GM21723 (cell line): ENCODE measurements around the gene MAP3K20.
"Not testable (repeated sequence)": the region's sequence is repeated elsewhere in the genome, so short reads cannot be mapped to it uniquely, and the experiment has no call there.

Source experiments
- ATAC-seq: cut with Tn5 transposase; IDR thresholded peaks from one replicate; pipeline ENCODE4 v1.9.1; 2021; ENCODE audit warnings: mild to moderate bottlenecking, moderate library complexity; ENCODE audit not compliant: unreplicated experiment

Gene MAP3K20

DNA sequence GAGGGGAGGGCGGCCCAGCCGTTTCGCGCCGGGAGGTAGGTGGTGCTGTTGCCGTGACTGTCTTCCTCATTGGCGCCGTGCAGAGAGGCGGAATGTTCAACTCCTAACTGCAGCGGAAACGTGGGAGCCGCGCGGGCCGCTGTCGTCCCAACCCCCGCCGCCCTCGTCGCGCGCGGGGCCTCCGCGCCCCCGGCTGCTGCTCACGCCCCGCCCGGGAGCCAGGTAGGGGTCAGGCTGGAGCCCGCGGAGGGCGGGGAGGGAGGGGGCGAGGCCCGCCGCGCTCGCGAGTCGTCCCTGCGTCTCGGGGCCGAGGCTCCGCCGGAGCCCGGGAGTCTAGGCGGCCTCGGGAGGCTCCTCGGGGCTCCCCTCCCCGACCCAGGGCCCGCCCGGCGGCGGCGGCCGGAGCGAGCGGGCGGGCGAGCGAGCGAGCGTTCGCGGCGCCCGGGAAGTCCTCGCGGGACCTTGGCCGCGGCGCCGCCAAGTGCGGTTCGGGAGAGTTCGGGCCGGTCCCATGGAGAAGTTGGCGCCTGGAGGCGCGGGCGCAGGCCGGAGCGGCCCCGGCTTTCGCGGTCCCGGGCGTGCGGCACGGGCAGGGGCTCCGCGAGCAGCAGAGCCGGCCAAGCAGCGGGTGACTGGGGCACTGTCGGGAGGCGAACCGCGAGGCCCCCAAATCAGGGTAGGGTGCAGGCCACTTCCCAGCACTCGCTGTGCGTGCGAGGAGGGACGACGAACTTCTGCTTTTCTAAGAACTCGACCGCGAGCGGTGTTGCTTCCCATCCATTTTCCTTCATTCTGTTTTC is at the start of gene MAP3K20:
Gene MAP3K20, plus strand, starts transcription at position 66 of the 800 bp plus-strand sequence. CDS start 15,186 bp downstream, outside the sequence.
- ATAC-seq = peak; percentile 74

DNA sequence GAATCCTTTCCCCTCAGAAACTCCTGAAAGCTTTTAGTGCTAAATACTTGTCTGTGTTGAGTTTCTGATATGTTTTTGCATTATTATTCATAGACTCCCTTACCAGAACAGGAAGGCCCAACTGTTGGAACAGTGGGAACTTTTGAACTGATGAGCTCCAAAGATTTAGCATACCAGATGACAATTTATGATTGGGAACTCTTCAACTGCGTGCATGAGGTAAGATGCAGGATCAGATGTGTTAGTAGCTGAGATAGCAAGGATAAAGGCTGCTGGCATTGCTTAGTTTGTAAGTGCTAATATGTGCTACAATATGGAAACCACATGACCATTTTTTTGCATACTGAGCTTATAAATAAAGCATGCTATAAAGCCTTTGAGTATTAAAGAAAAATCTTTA is 49.2 kb upstream of the MAP3K20 start:
- ATAC-seq = no peak

DNA sequence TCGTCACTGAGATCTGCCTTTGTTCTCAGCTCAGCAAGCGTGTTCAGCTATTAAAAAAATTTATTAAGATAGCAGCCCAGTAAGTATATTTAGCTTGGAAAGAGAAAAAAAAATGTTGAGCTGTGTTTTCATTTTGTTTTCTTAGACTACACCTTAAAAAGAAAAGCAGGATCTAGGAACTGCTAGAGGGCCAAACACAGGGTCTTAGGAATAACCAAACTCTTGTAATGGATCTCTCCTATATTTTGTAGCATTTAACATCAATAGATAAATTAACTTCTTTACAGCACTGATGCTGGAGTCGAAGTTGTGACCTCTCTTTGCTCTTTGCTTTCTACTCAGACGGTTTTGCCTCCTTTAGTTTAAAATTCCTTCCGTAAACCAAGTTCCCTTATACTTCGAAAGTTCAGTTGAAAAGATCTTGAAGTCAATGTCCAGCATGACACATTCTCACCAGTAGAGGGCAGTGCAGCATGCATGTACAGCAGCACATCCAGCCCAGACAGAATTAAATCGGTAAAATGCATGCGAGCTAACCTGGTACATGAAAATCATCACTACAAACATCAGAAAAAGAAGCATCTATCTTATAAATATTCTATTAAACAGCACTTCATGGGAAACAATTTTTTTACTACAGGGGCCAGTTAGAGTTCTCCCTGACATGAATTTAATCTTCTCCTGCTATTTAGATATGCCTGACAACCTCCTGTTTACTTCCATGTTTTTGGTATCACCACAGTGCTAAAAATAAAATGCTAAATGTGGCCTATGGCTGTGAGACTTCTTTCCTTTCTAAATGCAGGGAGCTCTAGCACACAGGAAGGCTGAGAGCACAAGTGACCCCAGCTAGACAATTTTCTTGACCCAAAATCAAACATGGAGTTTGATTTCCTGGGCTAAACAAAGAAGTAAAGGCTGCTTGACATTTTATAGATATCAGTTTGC is 48.2 kb upstream of the MAP3K20 start:
- ATAC-seq = peak; percentile 62

DNA sequence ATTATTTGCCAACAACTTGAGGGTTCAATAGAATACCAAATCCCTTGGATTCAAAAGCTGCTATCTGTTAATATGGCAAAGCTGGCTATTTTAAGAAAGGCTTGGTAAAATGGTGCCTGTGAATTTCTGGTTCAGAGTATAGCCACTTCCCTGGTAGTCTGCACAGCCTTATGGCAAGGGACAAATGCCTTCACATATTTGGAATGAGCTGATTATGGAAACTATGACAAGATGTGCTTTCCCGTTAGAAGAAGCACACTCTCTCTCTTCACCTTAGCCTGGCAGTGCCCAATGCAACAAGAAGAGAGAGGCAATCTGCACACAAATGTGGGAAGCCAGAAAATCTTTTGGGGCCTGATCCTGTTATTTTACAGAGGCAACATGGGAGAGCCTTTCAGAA is 47.5 kb upstream of the MAP3K20 start:
- ATAC-seq = no peak

DNA sequence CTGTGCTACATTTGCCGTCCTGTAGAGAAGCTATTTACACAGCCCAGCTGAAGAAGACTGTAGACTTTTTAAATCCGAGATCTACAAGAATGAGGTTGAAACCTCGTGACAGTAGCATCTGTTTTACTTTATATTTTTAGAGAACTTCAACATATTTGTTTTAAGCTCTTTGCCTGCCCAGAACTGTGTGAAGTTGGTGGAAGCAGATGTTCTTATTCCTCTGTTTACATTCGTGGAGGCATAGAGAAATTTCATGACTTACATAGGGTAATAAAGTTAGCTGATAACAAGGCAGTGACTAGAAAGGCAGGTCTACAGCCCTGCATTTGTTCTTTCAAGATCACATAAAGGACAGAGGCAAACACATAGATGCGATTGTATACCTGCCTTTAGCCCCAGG is 47.0 kb upstream of the MAP3K20 start:
- no peak for ATAC-seq

DNA sequence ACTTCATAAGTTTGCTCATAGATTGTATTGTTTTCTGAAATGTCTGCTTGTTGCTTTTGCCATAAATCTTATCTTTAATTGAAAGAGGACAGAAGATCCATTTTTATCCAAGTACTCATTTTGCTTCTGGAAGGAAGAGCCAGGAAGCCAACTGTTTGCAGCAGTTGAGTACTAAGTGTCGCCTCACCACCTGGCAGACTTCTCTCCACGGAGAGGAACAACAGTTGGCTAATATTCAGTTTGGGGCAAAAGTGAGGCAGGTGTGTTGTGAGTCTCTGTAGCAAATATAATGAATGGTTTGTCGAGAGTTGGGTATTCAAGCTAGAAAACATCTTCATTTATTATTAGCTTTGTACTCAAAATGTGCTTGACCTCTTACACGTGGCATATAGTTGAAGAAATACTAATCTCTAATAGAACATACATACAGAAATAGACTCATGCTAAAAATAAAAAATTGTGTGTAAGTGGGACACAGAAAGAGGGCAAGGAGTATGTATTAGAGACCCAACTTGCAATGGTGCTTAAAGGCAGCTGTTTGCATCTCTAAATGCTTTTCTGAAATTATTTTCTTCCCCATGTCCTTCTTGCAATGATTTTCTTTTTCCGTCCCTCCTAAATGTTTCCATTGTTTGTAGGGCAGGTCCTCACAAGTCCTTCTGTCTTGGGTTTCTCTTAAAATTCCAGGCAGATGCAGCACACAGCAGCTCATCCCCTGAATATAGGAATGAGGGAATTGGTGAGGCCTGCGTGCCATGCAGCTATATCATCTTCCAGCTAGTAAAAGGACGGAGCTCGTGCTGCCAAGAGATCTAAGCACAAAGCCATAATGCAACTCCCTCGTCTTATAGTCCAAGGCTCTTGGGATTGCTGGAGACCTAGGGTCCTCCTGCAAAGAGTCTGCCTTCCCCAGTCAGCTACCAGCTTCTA is 44.8 kb upstream of the MAP3K20 start:
- no peak for ATAC-seq

DNA sequence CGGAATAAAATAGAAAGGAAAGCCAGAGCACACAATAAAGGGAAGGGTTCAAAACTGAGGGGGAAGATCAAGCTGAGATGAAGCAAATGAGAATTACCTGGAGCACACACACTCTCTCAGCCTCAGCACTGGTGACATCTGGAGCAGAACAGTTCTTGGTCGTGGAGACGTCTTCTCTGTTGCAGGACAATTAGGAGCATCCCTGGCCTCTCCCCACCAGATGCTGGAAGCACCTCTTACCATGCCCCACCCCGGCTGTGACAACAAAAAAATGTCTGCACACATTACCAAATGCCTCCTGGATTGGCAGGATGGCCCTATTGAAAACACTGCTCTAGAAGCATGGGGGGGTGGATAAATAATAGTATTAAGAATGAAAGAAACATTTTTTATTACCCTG is 43.6 kb upstream of the MAP3K20 start:
- no peak for ATAC-seq

DNA sequence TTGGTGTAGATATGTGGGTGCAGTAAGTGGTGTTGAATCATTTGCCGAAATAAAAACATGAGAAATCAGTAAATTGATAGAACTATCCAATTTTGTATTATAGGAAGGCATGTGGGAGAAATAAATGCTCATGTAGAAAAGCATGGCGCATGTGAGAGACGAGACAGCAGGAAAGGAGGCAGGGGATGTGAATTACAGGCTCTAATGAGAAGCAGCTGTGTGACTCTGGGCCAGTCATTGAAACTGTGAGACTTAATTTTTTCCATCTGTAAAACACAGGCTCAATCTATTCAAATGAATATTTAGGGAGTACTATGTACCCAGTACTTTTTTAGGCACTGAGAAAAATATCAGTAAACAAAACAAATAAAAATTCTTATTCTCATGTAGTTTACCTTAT is 42.6 kb upstream of the MAP3K20 start:
- ATAC-seq = no peak

DNA sequence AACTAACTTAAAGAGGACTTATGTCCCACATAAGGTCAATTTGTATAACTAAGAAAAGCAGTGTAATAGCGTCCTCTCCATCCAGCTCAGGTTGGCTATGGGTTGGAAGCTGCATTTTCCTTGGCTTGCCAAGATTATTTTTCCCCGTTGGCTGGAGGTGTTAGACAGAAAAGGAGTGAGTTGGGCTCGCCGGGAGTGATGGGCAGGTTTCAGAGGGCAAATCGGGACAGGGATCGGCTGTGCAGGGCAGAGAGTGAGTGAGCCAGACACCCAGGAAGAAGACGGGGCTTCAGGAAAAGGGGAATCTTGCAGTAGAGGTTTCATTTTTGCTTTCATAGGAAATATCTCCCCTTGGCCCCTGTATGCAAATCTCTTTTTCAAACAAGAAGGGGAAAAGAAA is 41.5 kb upstream of the MAP3K20 start:
- no peak for ATAC-seq

DNA sequence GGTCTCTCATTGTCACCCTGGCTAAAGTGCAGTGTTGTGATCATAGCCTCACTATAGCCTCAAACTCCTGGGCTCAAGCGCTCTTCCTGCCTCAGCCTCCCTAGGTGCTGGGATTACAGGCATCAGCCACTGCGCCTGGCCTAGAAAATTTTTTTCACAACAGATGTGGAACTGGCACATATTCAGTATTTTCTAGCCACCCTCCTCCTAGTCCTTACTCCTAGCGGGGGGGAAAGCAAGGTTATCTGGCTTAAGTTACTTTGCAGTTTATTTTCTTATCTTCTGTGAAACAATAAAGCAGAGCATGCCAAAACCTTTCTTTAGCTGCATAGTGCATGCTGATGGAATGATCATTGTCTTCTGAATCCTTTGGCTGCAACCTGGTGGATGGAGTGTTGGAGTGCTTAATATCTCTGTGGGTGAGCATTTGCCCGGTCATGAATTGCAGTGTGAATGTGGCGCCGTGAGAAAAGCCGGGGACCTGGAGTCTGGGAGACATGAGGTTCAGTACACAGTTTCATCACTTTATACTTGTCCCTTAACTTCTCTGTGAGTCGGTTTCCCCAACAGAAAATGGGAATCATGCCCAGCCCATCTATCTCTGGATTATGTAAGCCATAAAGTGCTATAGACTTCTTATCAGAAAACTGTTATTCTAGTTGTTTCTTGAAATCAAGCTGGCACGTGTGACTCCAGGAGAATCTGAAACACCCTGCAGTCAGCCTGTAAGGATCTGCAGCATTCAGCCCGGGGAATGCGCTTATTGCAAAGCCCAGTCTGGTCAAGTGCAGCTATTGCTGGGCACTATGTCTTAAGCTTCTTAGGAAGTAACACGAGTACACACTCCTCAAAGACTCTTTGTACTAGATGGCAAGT is 38.2 kb upstream of the MAP3K20 start:
- no peak for ATAC-seq

DNA sequence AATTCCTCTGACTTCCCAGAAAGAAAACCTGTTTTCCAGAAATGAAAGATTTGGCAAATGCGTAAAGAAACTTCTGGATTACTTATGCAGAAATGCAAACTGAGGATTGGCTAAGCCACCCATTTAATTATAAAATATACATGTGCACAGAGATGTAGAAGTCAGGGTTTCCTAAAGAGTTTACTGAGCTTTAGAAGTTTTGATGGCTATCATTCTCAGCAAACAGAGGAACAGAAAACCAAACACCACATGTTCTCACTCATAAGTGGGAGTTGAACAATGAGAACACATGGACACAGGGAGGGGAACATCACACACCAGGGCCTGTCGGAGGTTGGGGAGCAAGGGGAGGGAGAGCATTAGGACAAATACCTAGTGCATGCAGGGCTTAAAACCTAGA is 37.4 kb upstream of the MAP3K20 start:
- ATAC-seq = not testable (repeated sequence)

DNA sequence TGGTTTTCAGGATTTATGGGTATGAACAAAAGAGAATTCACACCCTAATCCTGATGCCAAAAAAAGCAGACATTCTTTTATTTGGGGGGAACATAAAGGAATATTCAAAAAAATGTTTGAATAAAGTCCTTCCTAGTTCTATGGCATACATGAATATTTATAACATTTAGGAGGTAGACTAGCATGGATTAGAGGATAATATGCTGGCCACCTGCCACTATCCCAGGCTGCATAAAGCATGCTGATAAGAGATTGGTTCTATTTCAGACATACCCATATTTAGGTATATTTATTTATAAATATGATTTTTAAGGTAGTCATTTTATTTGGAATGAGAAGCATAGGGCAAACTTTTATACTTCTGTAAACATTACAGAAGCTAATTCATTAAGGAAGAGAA is 34.9 kb upstream of the MAP3K20 start:
- no peak for ATAC-seq

DNA sequence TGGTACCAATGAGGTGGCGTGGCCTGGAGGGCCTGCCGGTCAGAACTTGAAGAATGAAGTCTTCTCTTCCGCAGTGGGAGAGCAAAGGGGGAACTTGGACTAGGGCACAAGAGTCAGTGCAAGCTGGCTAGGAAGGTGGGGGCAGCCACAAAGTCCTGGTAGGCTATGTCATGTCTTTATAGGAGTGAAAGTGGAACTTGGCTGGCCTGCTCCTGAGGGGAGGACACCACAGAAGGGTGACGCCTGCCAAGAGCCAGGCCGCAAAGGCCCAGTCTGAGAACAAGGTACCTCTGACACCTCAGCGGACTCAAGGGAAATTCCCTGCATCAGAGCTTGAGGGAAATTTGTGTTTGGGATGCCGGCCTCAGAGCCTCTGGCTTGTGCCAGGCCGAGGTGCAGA is 32.2 kb upstream of the MAP3K20 start:
- ATAC-seq = no peak

DNA sequence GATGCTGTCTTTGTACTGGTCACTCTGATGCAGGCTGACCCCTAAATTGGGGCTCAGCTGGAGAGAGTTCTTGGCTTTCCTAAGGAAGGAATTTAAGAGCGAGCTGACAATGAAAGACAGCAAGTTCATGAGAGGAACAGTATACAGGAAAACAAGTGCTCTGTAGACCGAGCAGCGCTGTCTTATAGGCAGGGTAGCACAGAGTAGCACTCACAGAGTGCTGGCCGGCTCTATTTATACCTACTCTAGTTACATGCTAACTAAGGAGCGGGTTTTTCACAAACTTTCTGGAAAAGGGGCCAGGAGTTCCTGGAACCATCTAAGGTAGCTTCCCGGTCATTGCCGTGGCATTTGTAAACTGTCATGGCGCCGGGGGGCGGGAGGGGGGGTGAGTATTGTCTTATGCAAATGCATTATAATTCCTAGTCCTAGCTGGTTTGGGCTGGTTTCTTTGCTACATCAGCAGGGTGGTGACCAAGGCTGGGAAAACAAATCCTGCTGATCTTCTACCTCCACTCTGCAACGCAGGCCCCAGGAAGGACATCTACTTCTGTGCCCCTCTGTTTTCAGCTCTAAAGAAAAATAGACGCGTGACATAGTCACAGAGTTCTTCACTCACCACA is 31.6 kb upstream of the MAP3K20 start:
- no peak for ATAC-seq

DNA sequence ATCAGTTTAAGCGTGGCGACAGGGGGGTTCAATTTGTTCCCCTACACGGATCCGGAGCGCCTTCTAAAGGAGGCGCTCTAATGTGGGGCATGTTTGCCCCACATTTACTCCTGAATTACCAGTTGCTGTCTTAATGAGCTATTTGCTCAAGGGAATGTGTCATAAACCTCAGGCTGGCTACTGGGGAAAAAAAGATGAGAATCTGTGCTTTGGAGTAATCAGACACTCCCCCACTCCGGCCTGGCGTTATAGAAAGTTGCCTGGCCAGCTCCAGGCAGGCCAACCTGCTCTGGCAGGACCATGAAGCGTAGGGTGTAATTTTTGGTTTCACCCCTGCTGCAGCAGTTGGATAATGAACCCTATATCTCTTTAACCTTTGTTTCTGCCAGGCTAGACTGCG is 31.0 kb upstream of the MAP3K20 start:
- no peak for ATAC-seq

DNA sequence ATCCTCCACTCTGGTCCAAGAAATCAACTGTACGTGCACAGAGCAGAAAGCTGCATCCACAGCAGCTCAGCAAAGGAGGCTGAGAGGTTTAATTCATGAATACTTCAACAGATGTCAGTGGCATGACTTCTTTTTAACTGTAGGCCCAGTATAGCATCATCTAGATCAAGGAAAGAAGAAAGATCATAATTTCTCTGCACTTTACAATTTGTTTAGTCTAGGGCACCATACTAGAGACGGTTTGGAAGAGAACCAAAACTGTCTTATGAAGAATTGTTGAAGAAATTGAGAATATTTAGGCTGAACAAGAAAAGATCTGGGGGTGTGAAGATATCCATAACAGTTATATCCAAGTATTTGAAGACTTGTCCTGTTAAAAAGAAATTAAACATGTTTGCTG is 30.5 kb upstream of the MAP3K20 start:
- ATAC-seq = no peak

DNA sequence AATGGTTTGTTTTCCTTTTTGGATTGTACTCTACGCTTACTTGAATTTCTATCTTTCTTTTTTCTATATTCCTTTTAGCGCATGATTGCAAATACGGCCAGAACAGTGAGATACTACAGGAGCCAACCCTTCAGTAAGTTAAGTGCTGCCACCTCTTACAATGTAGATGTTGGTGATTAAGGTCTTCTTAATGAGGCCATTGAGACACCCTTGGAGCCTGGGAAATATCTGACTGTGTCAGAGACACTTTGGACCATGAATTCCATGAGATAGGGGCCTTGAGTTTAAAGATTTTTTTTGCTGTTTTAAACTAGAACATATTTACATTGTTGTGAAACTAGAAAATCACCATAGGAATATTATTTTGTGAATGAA is 27.1 kb upstream of the MAP3K20 start:
- no peak for ATAC-seq

DNA sequence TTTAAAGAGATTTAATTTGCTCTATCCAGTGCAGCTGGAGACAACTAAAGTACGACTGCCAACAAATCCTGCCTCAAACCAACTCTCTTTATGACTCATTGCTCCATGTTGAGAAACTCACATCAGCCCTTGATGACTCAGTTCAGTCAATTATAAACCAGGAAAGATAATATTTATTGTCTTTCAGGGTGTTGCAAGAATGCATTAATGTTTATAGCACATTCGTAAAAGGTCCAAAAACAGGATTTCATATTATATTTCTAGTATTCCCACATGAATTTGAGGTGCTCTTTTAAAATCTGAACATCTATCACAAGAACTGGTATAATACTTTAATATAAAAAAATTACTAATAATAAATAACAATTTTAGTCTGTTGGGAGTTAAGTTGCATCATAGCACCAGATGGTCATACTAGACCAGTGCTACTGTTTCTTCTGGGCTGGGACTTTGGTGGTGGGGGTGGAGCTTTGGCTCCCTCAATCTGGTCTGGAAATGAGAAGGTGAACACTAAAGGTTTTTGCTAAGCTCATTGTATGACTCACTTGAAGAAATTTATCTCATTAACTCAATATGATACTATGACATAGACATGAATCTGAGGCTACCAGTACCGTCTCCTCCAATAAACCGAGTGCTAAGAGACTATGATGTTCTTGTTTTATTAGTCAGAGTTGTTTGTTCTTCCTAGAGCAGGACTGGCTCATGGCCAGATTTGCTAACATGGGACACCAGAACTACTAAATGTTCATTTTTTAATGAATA is 26.6 kb upstream of the MAP3K20 start:
- peak; percentile 81 for ATAC-seq

DNA sequence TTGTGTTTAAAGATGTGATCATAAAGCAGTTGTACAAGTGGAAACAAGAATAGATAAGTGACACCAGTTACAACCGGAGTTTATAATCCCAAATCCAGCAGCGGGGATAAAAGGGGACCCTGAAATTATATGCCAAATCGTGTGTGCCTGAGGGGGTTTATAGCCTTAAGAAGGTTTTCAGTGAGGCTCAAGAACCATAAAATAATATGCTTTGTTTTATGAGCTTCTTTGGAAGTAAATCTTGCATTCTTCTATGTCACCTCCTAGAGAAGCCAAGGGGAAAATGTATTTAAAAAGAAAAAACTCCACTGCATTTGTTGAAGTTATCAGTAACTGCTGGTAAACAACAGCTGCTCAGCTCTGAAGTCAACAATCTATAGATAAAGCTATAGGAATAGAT is 25.8 kb upstream of the MAP3K20 start:
- no peak for ATAC-seq
